PFSK-1 (cell line): ENCODE data around the gene CCDC80.

Experiments
- POLR2AphosphoS5 ChIP-seq: IDR thresholded peaks from 2 replicates; pipeline ENCODE4 v1.6.1; 2012; ENCODE audit warnings: low read depth, mild to moderate bottlenecking, control low read depth, low read length, moderate library complexity
- SIN3A ChIP-seq: IDR thresholded peaks from 2 replicates; pipeline ENCODE4 v1.6.1; 2012; ENCODE audit warnings: mild to moderate bottlenecking, low read length, moderate library complexity, borderline replicate concordance; ENCODE audit not compliant: insufficient read depth
- TAF1 ChIP-seq: IDR thresholded peaks from 2 replicates; pipeline ENCODE4 v1.6.1; 2012; ENCODE audit warnings: low read length, control low read depth, borderline replicate concordance; ENCODE audit not compliant: insufficient read depth
- TF ChIP-seq, protein P1 (sequence below), 2 experiments: IDR thresholded peaks; 2 replicates each; pipeline versions ENCODE4 v1.6.1 to v1.8.0; 2011 to 2012; ENCODE audit warnings: low read depth in 2 of 2, low read length in 2 of 2, control low read depth in 1 of 2, inconsistent platforms in 1 of 2, mild to moderate bottlenecking in 1 of 2, moderate library complexity in 1 of 2; ENCODE audit not compliant: insufficient read depth in 1 of 2

- TF ChIP-seq, protein P1, sequence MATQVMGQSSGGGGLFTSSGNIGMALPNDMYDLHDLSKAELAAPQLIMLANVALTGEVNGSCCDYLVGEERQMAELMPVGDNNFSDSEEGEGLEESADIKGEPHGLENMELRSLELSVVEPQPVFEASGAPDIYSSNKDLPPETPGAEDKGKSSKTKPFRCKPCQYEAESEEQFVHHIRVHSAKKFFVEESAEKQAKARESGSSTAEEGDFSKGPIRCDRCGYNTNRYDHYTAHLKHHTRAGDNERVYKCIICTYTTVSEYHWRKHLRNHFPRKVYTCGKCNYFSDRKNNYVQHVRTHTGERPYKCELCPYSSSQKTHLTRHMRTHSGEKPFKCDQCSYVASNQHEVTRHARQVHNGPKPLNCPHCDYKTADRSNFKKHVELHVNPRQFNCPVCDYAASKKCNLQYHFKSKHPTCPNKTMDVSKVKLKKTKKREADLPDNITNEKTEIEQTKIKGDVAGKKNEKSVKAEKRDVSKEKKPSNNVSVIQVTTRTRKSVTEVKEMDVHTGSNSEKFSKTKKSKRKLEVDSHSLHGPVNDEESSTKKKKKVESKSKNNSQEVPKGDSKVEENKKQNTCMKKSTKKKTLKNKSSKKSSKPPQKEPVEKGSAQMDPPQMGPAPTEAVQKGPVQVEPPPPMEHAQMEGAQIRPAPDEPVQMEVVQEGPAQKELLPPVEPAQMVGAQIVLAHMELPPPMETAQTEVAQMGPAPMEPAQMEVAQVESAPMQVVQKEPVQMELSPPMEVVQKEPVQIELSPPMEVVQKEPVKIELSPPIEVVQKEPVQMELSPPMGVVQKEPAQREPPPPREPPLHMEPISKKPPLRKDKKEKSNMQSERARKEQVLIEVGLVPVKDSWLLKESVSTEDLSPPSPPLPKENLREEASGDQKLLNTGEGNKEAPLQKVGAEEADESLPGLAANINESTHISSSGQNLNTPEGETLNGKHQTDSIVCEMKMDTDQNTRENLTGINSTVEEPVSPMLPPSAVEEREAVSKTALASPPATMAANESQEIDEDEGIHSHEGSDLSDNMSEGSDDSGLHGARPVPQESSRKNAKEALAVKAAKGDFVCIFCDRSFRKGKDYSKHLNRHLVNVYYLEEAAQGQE (IDR thresholded peaks at IDR 0.05; ENCODE audit: insufficient read depth in 1 of 2, low read depth in 2 of 2, low read length in 2 of 2): no peak
- TF ChIP-seq TAF1 (no peak), POLR2AphosphoS5 (no peak), SIN3A (no peak)
Observed at GRCh38 chr3:112671930-112672715, 31.2 kb upstream of the CCDC80 start.
